Kidney (tissue), 11 donors: ENCODE measurements around the gene SHLD2. TPM values are rescaled to one million over a fixed set of nuclear protein-coding genes. Genes with fewer than 3 reads are reported as not detected.
"Not testable (repeated sequence)": the region's sequence is repeated elsewhere in the genome, so short reads cannot be mapped to it uniquely, and the experiment has no call there.

Experiments used
- DNase-seq, 5 donors: peaks; one replicate each; pipeline ENCODE4 v3.0.0-alpha.2; 2013 to 2020
- FAIRE-seq: peaks from 2 replicates; lab custom pipeline; 2012; peaks lifted over from hg19 to GRCh38; lab: Jason Lieb, UNC
- H3K27ac ChIP-seq, 2 donors: one replicate each; pipeline ENCODE4 v1.7.0; 2013; ENCODE audit warnings: low read depth in 2 of 2, low read length in 2 of 2, inconsistent platforms in 1 of 2
- H3K27me3 ChIP-seq: one replicate; pipeline ENCODE4 v1.7.1; 2013; ENCODE audit warnings: low read length, inconsistent platforms; ENCODE audit not compliant: control insufficient read depth, insufficient read depth
- H3K36me3 ChIP-seq, 3 donors: one replicate each; pipeline versions ENCODE4 v1.7.0 to v1.7.1; 2013; ENCODE audit warnings: low read length in 3 of 3, control low read depth in 1 of 3, inconsistent platforms in 1 of 3; ENCODE audit not compliant: insufficient read depth in 3 of 3, control insufficient read depth in 2 of 3
- H3K4me1 ChIP-seq, 3 donors: one replicate each; pipeline versions ENCODE4 v1.7.0 to v1.7.1; 2013; ENCODE audit warnings: low read length in 3 of 3, inconsistent platforms in 1 of 3, low read depth in 1 of 3; ENCODE audit not compliant: control insufficient read depth in 2 of 3, insufficient read depth in 2 of 3
- H3K4me3 ChIP-seq, 3 donors: one replicate each; pipeline versions ENCODE4 v1.7.0 to v1.8.1; 2013; ENCODE audit warnings: low read length in 3 of 3, control low read depth in 1 of 3, inconsistent platforms in 1 of 3
- H3K9ac ChIP-seq, 3 donors: one replicate each; pipeline versions ENCODE4 v1.7.0 to v1.7.1; 2013; ENCODE audit warnings: low read length in 3 of 3, control low read depth in 1 of 3, inconsistent platforms in 1 of 3
- H3K9me3 ChIP-seq, 3 donors: one replicate each; pipeline versions ENCODE4 v1.7.0 to v1.7.1; 2013; ENCODE audit warnings: low read length in 3 of 3, control low read depth in 1 of 3, inconsistent platforms in 1 of 3; ENCODE audit not compliant: control insufficient read depth in 2 of 3, insufficient read depth in 1 of 3
- intact Hi-C: fragments of 100-400 bp; cut with DNase I; formaldehyde crosslinking; loops from one replicate; pipeline ENCODE4 v1.11.1; 2022
- polyA plus RNA-seq: library from polyadenylated mRNA; stranded (reverse); fragments of 350-450 nt; fragmentation: Illumina TruSeq; extraction: RNeasy Lipid Tissue Mini Kit (QIAGEN cat#74804); gene quantifications from one replicate; pipeline ENCODE4 v1.2.3, GENCODE V29; 2014; ENCODE audit warnings: low read depth, low replicate concordance; ENCODE audit not compliant: insufficient read depth
- total RNA-seq: library from RNA; stranded (reverse); fragmentation: NEBNext Ultra II Directional; extraction: Animal tissue kit (Norgen Biotek cat#: 25700); gene quantifications from one replicate; pipeline ENCODE4 v1.2.1, GENCODE V29; 2021
- donor health status: control.
- donor health status: control.
- donor health status: DM: yes; HTN: yes; CAD: no.
- donor health status: Normal renal cell carcinoma (clear cell type).

The SHLD2 gene
- total and polyA plus RNA-seq, 2 donors from 2014 or later = 25.9 to 36.9 TPM

DNA sequence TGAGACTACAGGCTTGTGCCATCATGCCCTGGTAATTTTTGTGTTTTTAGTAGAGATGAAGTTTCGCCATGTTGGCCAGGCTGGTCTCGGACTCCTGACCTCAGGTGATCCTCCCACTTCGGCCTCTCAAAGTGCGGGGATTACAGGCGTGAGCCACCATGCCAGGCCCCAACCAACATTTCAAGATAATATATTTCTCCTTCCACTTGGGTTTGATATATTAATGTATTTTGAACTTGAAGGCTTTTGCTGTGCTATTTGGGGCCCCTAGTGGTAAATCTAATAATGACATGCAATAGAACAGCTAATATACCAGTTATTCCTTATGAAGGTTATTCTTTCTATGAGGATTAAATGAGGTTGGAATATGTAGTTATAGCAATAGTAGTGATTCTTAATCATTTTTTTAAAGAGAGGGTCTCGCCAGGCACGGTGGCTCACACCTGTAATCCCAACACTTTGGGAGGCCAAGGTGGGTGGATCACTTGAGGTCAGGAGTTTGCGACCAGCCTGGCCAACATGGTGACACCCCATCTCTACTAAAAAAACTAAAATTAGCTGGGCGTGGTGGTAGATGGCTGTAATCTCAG lies 54.1 kb downstream of the SHLD2 start:
- H3K27me3 ChIP-seq, H3K4me1 ChIP-seq, H3K27ac ChIP-seq, intact Hi-C loops, DNase-seq, H3K9me3 ChIP-seq, FAIRE-seq, H3K9ac ChIP-seq, H3K36me3 ChIP-seq, H3K4me3 ChIP-seq: not testable (repeated sequence)

DNA sequence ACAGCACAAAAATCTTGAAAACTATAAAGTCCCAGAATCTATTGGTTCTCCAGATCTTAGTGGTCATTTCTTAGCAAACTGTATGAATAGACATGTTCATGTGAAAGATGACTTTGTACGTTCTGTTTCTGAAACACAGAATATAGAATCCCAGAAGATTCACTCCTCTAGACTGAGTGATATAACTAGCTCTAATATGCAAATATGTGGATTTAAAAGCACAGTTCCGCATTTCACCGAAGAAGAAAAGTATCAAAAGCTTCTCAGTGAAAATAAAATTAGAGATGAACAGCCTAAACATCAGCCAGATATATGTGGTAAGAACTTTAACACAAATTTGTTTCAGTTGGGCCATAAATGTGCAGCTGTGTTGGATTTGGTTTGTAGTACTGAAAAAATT lies 56.5 kb downstream of the SHLD2 start:
- FAIRE-seq, H3K9ac ChIP-seq, H3K9me3 ChIP-seq, H3K4me3 ChIP-seq, H3K4me1 ChIP-seq, H3K27ac ChIP-seq, intact Hi-C loops, DNase-seq, H3K27me3 ChIP-seq, H3K36me3 ChIP-seq: not testable (repeated sequence)

DNA sequence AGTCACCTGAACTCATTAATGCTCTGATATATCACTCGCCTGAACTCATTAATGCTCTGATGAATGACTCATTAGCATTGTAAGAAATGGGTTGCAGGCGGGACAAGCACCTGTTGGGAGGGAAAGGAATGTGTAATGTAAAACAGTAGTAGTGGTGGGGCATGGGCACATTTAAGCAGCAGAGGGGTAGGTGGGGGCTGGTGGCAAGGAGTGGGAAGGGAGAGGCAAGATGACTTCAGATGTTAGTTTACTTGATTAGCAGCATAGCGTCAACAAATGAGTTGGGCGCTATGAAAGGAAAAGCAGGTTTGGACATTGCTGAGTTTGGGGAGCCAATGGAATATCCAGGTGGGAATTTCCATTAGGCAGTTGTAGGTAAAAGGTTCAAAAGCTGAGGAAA lies 61.8 kb downstream of the SHLD2 start:
- DNase-seq, FAIRE-seq, intact Hi-C loops, H3K36me3 ChIP-seq, H3K4me1 ChIP-seq, H3K27ac ChIP-seq, H3K27me3 ChIP-seq, H3K9ac ChIP-seq, H3K9me3 ChIP-seq, H3K4me3 ChIP-seq: not testable (repeated sequence)

DNA sequence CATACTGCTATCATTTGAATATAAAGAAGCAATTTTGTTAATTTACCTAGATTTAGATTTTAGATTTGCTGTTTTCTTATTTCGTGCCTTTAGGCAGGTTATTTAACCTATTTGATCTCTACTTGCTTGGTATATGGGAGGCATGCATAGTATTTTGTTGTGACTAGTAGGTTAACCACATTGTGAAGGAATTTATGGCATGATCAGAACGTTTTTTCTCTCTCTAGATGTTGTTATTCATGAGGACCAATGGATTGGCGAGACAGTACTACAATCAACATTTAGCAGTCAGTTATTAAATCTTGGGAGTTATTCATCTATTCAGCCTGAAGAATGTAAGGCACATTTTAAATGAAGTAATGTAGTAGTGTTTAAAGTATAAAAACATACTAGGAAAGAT lies 62.8 kb downstream of the SHLD2 start:
- H3K4me3 ChIP-seq, H3K9me3 ChIP-seq, H3K27me3 ChIP-seq, H3K4me1 ChIP-seq, intact Hi-C loops, H3K9ac ChIP-seq, FAIRE-seq, H3K36me3 ChIP-seq, DNase-seq, H3K27ac ChIP-seq: not testable (repeated sequence)

DNA sequence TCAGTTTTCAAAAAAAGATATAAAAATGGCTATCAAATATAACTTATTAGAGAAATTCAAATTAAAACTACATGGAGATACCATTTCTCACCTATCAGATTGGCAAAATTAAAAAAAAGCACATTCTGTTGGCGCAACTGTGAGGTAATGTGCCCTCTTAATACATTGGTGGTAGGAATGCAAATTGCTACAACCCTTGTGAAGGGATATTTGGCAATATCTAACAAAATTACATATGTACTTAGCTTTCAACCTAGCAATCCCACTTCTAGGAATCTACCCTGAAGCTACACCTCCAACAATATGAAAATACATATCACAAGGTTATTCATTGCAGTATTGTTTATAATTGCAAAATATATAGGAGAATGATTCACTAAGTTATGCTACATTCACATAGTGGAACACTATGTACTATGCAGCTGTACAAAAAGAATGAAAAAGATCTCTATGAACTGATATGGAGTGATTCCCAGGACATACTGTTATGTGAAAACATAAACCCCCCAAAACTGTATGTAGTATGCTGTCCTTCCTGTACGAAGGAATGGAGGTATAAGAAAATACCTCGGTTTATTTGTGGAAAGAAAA lies 67.8 kb downstream of the SHLD2 start:
- H3K4me3 ChIP-seq, H3K9ac ChIP-seq, FAIRE-seq, intact Hi-C loops, DNase-seq, H3K36me3 ChIP-seq, H3K27ac ChIP-seq, H3K27me3 ChIP-seq, H3K4me1 ChIP-seq, H3K9me3 ChIP-seq: not testable (repeated sequence)

DNA sequence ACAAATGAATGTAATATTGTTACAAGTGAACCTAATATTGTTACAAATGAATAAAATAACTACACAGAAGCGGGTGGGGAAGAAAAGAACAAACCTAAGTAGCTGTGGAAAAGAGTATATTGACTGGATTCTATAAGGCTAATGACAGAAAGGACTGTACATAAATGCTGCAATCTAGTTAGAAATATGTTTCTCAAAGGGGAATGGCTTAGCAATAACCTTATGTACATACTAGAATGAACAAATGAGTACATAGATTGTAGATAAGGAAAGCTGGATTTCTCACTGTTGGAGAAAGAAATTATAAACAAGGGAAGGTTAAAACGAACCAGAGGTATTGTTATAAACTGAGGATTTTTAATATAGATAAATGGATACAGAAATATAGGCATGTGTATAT lies 68.4 kb downstream of the SHLD2 start:
- H3K4me1 ChIP-seq, FAIRE-seq, H3K27ac ChIP-seq, H3K9ac ChIP-seq, H3K9me3 ChIP-seq, H3K36me3 ChIP-seq, intact Hi-C loops, DNase-seq, H3K4me3 ChIP-seq, H3K27me3 ChIP-seq: not testable (repeated sequence)

DNA sequence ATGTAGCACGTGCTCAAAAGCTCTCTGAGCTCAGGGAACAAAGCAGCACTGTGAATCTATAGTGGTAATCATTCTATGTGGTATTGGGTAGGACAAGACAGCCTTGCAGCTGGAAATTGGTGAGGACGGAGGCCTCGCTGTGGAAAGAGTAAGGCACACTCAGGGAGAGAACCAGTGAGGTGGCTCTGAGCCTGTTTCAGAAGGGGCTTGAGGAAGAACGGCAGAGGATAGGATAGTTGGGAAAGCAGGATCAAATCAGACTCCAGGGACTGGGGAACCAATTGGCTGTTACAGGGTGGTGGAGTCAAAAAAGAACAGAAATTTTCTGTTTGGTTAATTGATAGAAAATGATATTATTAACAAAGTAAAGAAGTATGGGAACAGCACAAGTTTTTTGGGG lies 74.9 kb downstream of the SHLD2 start:
- H3K27ac ChIP-seq, FAIRE-seq, DNase-seq, intact Hi-C loops, H3K4me3 ChIP-seq, H3K27me3 ChIP-seq, H3K9me3 ChIP-seq, H3K4me1 ChIP-seq, H3K9ac ChIP-seq, H3K36me3 ChIP-seq: not testable (repeated sequence)

DNA sequence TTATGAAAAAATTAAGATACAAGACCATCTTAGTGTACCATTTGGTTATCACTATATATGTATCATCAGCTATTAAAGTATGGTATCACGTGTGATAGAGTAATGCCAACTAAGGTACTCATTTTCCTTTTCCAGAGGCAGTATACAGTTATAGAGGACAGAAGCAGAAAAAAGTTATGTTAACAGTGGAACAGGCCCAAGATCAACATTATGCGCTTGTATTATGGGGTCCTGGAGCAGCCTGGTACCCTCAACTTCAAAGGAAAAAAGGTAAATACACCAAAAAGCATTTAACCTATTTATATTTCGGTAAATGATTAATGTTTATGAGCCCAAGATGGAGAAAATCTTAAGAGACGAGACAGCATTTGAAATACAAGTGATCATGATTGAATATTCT lies 75.7 kb downstream of the SHLD2 start:
- H3K9me3 ChIP-seq, intact Hi-C loops, H3K27me3 ChIP-seq, FAIRE-seq, H3K36me3 ChIP-seq, H3K4me1 ChIP-seq, DNase-seq, H3K4me3 ChIP-seq, H3K27ac ChIP-seq, H3K9ac ChIP-seq: not testable (repeated sequence)
